Loucy (cell line): ENCODE measurements around the gene L1TD1.

ENCODE experiments used
- CTCF ChIP-seq: fragments of 200-600 bp; sonication (generic); conservative IDR thresholded peaks from 2 replicates; pipeline ENCODE4 v1.5.1; 2014; ENCODE audit warnings: mild to moderate bottlenecking, antibody characterized with exemption, low read length
- EZH2phosphoT487 ChIP-seq: fragments of 200-600 bp; IDR thresholded peaks from 2 replicates; pipeline ENCODE4 v1.6.1; 2018; ENCODE audit warnings: antibody characterized with exemption, mild to moderate bottlenecking, moderate library complexity, borderline replicate concordance

- TF ChIP-seq CTCF = no peak
- TF ChIP-seq EZH2phosphoT487 = no peak
These were observed 35.3 kb downstream of the L1TD1 start for GRCh38 chr1:62229932-62230331.
